ENCODE data around the gene CLPTM1L. TPM values are rescaled to one million over a fixed set of nuclear protein-coding genes. Genes with fewer than 3 reads are reported as not detected.

Gene CLPTM1L
- total RNA-seq, 1 donor = 252 TPM

DNA sequence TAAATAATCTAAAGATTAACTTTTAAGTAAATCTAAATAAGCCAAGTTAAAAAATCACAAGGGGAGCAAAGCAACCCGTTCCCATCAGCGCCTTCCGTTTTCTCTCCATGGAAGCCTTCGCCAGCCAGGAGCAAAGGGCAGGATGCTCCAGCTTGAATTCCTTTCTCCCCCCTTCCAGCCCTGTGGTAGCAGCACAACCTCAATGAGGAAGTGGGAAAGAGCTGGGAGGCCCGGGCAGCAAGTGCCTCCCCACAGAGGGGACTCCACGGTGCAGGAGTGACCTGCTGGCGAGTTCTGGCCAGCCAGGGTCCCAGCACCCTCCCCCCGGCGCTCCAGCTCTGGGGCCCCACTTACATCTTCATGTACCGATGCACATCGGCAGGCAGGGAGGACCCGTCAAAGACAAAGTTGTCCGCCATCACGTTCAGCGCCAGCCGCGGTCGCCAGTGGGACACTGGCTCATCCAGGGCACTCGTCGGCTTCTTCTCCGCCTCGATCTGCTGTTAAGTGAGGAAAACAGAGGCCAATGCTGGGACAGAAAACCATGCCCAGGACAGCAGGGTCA is 6.3 kb downstream of the CLPTM1L start:
- TF ChIP-seq, protein P1, sequence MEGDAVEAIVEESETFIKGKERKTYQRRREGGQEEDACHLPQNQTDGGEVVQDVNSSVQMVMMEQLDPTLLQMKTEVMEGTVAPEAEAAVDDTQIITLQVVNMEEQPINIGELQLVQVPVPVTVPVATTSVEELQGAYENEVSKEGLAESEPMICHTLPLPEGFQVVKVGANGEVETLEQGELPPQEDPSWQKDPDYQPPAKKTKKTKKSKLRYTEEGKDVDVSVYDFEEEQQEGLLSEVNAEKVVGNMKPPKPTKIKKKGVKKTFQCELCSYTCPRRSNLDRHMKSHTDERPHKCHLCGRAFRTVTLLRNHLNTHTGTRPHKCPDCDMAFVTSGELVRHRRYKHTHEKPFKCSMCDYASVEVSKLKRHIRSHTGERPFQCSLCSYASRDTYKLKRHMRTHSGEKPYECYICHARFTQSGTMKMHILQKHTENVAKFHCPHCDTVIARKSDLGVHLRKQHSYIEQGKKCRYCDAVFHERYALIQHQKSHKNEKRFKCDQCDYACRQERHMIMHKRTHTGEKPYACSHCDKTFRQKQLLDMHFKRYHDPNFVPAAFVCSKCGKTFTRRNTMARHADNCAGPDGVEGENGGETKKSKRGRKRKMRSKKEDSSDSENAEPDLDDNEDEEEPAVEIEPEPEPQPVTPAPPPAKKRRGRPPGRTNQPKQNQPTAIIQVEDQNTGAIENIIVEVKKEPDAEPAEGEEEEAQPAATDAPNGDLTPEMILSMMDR (IDR thresholded peaks at IDR 0.05; ENCODE audit: insufficient read depth, low read depth, low read length) = no peak
- no peak overlapping the region for H3K4me3 ChIP-seq (ENCODE audit: low read depth, low read length)
- no peak for DNase-seq (ENCODE audit: low read depth)

DNA sequence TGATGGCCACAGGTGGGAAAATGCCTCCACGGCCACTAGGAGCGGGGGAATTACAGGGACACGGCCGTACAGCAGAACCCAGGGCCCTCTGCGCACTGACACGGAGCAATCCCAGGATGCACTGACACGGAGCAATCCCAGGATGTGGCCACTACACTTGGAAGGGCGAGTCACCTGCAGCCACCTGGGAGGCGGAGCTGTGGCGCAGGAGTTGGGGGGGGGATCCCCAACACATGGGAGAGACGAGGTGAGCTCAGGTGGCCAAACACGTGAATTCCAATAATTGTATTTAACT is 6.8 kb downstream of the CLPTM1L start:
- no peak overlapping the region for H3K4me3 ChIP-seq (ENCODE audit: low read depth, low read length)
- DNase-seq (ENCODE audit: low read depth) = no peak
- TF ChIP-seq, protein P1 (IDR thresholded peaks at IDR 0.05; ENCODE audit: insufficient read depth, low read depth, low read length) = no peak

DNA sequence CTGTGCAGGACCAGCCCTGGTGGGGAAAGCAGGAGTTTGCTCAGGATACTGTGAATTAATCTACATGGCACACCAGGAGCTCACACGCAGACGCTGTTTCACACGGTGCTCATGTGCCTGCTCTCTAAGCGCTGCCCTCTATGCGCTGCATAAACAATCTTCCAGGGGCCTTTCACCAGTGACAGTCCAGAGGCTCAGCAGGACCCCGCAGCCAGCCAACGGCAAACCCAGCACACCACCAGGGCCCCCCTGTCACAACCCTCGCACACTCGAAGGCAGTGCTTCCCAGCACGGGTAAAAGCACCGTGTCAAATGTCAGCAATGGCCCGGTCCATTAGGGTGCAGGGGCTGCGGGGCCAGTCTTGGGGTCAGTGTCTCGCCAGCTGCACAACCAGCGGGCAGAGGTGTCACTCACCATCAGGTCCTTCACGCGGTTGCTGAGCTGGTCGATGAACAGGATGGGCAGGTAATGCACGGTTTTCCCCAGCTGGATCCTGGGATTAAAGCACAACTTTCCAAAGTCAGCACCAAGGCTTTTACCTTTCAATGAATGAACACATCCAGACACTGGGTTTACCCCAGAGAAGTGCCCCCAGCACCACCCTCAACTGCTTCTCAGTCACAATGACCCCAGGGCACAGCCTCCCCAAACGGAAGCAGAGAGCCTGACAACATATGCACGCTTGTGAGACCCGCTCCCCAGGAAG is 7.3 kb downstream of the CLPTM1L start:
- H3K4me3 ChIP-seq (ENCODE audit: low read depth, low read length) = no peak overlapping the region
- no peak for DNase-seq (ENCODE audit: low read depth)
- TF ChIP-seq, protein P1 (IDR thresholded peaks at IDR 0.05; ENCODE audit: insufficient read depth, low read depth, low read length) = no peak

DNA sequence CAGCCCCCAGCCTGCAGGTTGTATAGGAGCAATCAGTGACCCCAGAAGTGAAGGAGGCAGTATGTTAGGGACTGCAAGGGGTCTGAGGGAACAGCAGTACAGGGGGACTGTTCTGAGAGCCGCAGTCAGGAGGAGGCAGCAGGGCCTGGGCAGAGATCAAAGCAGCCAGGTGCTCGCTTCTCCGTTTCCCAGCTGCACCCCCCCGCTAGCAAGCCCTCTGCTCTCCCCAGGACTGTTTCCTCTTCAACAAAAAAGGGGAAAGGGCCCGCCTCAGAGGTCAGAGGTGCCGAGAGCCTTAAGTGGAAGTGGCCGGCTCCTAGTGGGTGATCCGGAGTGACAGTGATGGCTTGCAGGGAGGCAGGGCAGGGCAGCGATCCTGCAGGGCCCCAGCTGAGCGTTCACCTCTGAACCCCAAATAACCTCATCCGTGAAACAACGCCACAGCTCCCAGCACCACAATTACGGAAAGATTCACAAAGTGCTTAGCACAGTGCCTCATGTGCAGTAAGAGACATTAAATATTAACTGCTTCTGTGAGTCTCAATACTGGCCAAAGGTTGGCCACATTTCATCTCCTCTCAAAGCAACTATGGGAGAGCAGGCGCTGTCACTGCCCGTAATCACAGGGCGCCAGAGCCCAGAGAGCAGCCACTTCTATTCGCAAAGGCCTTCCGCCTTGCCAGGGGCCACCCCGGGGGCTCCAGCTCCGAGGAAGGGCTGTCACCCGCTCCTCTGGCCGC is 8.0 kb downstream of the CLPTM1L start:
- no peak overlapping the region for H3K4me3 ChIP-seq (ENCODE audit: low read depth, low read length)
- no peak for DNase-seq (ENCODE audit: low read depth)
- TF ChIP-seq, protein P1 (IDR thresholded peaks at IDR 0.05; ENCODE audit: insufficient read depth, low read depth, low read length) = no peak

DNA sequence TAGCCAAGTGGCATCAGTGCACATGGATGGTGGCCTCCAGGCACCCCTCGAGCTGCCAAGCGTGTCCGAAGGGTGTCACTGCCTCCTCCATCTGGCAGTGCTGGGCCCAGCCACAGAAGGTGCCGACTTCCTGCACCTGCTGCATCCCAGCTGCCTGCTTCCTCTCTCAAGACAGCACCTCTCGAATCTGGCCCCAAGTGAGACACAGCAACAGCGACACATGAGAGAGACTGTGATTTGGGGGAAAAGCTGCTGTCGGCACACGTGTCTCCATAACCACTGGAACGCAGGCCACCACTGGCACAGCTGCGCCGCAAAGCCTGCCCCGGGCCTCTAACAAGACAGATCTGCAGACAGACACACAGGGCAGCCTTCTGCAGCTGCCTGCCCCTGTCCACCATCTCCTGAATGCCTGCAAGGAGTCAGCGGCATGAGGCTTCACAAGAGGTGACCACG is 8.8 kb downstream of the CLPTM1L start:
- no peak for DNase-seq (ENCODE audit: low read depth)
- H3K4me3 ChIP-seq (ENCODE audit: low read depth, low read length) = no peak overlapping the region
- TF ChIP-seq, protein P1 (IDR thresholded peaks at IDR 0.05; ENCODE audit: insufficient read depth, low read depth, low read length) = no peak

DNA sequence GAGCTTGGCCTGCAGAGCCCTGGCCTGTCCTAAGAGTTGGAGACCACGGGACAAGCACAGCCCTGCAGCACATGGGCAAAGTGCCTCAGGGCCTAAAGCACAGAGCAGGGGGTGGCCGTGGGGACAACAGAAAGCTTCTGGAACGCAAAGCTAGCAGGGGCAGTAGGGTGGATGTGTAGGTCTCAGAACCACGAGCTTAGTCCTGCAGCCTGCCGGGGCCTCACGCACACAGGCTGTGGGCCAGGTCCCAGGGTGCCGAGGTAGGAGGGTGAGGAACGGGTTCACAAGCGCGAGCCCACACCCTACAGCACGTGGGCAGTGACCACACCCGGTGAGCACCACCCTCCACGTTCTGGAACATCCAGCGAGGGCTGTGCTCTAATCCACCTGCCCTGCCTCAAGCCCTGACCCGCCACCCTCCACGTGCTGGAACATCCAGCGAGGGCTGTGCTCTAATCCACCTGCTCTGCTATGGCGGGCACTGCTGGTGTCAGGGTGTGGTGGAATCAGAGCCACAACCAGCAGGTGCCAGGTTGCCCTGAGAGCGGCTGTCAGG is 9.3 kb downstream of the CLPTM1L start:
- no peak overlapping the region for H3K4me3 ChIP-seq (ENCODE audit: low read depth, low read length)
- no peak for DNase-seq (ENCODE audit: low read depth)
- TF ChIP-seq, protein P1 (IDR thresholded peaks at IDR 0.05; ENCODE audit: insufficient read depth, low read depth, low read length) = no peak
